ENCODE measurements around the gene SFXN5.
A peak's percentile ranks its signal among the peaks of the same experiment; 100 is the strongest.

The SFXN5 gene

DNA sequence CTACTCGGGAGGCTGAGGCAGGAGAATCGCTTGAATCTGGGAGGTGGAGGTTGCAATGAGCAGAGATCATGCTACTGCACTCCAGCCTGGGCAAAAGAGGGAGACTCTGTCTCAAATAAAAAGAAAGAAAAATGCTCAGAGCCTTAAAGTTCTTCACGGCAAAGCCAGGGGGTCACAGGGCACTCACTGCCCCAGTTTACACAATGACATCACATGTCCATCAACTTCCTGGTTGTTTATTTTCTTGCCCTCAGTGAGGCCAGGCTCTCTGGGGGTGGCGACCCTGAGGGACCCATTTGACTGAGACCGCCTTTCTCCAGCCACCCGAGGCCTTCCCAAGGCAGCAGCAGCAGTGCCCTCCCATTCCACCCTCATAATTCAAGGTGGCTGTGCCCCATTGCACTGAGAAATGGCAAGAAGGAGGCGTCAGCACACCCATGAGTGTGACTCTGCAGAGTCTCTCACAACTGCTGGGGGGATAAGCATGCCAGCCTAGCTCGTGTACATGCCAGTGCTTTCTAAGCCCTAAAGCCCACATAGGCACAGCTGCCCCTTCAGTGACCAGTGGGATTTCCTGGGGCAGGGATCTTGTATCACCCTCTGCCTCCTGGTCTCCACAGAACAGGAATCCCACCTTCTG is 50.0 kb downstream of the SFXN5 start:
- TF ChIP-seq CTCF (IDR thresholded peaks at IDR 0.05): no peak
- Histone ChIP-seq H3K4me3 (no peak overlapping the region), H3K27ac (peak overlapping the region in 1 of 2 donors; percentile 36)
- peak; percentile 47 for DNase-seq (ENCODE audit: low spot score)

DNA sequence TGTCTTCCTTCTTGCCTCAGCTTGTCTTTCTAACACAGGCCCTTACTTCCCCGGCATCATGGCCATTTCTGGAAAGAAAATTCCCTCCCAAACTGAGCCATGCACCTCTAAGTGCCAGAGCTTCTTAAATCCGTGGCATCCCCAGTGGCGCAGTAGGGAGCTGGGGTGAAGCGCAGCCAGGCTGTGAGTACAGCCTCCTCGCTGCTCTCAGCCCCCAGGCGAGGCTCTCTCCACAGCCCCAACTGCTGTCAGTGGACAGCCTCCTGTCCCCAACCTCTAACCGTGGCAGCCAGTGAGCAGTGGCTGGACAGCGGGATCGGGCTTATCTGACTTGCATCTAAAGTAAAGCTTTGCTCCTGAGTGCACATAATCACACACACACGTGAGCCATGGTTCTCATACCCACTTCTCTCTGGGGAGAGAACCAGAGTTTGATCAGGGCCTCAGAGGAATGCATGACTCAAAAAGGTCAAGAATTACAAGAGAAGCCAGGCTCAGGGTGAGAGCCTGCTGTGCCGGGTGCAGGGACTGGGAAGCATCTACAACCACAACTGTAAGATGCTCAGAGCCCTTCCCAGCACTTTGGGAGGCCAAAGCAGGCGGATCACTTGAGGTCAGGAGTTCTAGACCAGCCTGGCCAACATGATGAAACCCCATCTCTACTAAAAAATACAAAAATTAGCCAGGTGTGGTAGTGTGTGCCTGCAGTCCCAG is 50.7 kb downstream of the SFXN5 start:
- Histone ChIP-seq H3K27ac (peak overlapping the region in 1 of 2 donors; percentile 31), H3K4me3 (no peak overlapping the region)
- TF ChIP-seq CTCF (IDR thresholded peaks at IDR 0.05): no peak
- peak; percentile 52 for DNase-seq (ENCODE audit: low spot score)

DNA sequence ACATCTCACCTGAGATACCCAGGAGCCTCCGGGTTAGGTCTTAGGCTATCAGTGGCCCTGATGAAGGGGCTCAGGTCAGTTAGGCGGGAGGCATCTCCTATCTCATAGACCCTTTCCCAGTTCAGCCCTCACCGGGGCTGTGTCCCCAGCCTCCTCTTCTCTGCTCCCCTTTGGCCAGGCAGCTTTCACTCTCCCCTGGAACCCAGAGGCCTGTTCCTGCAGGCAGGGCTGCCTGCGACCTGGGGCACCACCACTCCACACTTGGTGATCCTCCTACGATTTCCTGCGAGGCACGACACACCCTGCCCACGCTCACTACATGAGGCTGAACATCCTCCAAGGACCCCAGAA is 51.2 kb downstream of the SFXN5 start:
- peak; percentile 62 for DNase-seq (ENCODE audit: low spot score)
- Histone ChIP-seq H3K27ac (peak overlapping the region in 1 of 2 donors; percentile 31), H3K4me3 (no peak overlapping the region)
- TF ChIP-seq CTCF (IDR thresholded peaks at IDR 0.05): no peak

- no peak overlapping the region for H3K4me3 ChIP-seq
- TF ChIP-seq CTCF (IDR thresholded peaks at IDR 0.05): no peak
- no peak overlapping the region for H3K27ac ChIP-seq
- no peak for DNase-seq (ENCODE audit: low spot score)
Observed at GRCh38 chr2:73018188-73018825, 53.2 kb downstream of the SFXN5 start.

GRCh38 chr2:73013936-73014335 is 57.6 kb downstream of the SFXN5 start:
- no peak overlapping the region for H3K27ac ChIP-seq
- H3K4me3 ChIP-seq: no peak overlapping the region
- no peak for DNase-seq (ENCODE audit: low spot score)
- TF ChIP-seq CTCF (IDR thresholded peaks at IDR 0.05): no peak

DNA sequence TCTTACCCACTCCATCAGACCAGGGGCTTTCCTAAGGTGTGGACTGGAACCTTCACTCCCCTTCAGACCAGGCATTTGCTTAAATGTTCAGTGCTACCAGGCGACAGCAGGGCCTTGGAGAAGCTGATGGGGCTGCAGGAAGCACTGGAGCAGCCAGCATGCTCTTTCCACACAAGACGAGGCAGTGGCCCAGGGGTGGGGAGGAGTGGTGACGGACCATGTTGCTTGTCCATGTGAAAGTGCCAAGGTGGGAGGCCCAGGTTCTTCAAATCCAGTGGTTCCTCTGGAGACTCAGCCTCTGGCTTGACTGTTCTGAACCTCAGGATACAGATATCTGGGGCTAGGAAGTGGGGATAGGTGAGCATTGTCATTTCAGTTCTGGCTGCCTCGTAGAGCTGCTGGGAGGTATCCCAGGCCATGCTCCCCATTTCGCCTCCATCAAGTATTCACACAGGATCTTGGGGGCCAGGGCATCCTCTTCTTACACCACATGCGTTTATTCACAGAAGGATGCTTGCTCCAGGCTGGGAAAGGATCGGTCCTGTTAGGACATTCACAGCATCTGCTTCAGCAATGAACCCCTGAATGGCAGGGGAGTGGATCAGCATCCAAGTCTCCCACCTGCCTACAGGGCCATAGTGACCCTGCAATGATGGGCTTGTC is 62.2 kb downstream of the SFXN5 start:
- no peak for TF ChIP-seq CTCF (IDR thresholded peaks at IDR 0.05)
- Histone ChIP-seq H3K4me3 (no peak overlapping the region), H3K27ac (no peak overlapping the region)
- peak; percentile 49 for DNase-seq (ENCODE audit: low spot score)
